Stimulated activated CD4-positive, alpha-beta T cell treated with anti-CD3 and anti-CD28 coated beads, Interleukin-1b, Interleukin-23, amount 100 ng/mL, for 48 hours (primary cell): Measurements from ENCODE around the gene CD81.
"Not testable (repeated sequence)": the region's sequence is repeated elsewhere in the genome, so short reads cannot be mapped to it uniquely, and the experiment has no call there.

ENCODE experiments used
- DNase-seq: peaks from one replicate; pipeline ENCODE4 v3.0.0-alpha.2; 2020

Gene CD81

GRCh38 chr11:2357651-2358050 lies 19.5 kb upstream of the CD81 start:
- not testable (repeated sequence) for DNase-seq

- no peak for DNase-seq
Measured at GRCh38 chr11:2358754-2359442, 18.2 kb upstream of the CD81 start.

GRCh38 chr11:2359557-2359956 lies 17.6 kb upstream of the CD81 start:
- no peak for DNase-seq

GRCh38 chr11:2360081-2360642 lies 16.9 kb upstream of the CD81 start:
- no peak for DNase-seq

- DNase-seq, result no peak
Measured at GRCh38 chr11:2361565-2361964, 15.5 kb upstream of the CD81 start.

- DNase-seq, result no peak
Measured at GRCh38 chr11:2362414-2362813, 14.7 kb upstream of the CD81 start.

- DNase-seq, result no peak
Measured at GRCh38 chr11:2363130-2363529, 14.0 kb upstream of the CD81 start.

- no peak for DNase-seq
Measured at GRCh38 chr11:2363577-2364370, 13.3 kb upstream of the CD81 start.

GRCh38 chr11:2364386-2364785 lies 12.7 kb upstream of the CD81 start:
- DNase-seq, result not testable (repeated sequence)

- no peak for DNase-seq
Measured at GRCh38 chr11:2365571-2366210, 11.4 kb upstream of the CD81 start.

- DNase-seq, result no peak
Measured at GRCh38 chr11:2366276-2366675, 10.8 kb upstream of the CD81 start.

- no peak for DNase-seq
Measured at GRCh38 chr11:2366733-2367132, 10.4 kb upstream of the CD81 start.

GRCh38 chr11:2367266-2368160 lies 9.6 kb upstream of the CD81 start:
- DNase-seq, result no peak

- DNase-seq, result no peak
Measured at GRCh38 chr11:2368178-2368850, 8.8 kb upstream of the CD81 start.

- DNase-seq, result no peak
Measured at GRCh38 chr11:2368851-2369180, 8.3 kb upstream of the CD81 start.

GRCh38 chr11:2369320-2369719 lies 7.8 kb upstream of the CD81 start:
- DNase-seq, result no peak

- no peak for DNase-seq
Measured at GRCh38 chr11:2369896-2370295, 7.2 kb upstream of the CD81 start.

- no peak for DNase-seq
Measured at GRCh38 chr11:2374456-2375201, 2.5 kb upstream of the CD81 start.

GRCh38 chr11:2375341-2375853 lies 1.7 kb upstream of the CD81 start:
- no peak for DNase-seq

- no peak for DNase-seq
Measured at GRCh38 chr11:2375964-2376551, 1.1 kb upstream of the CD81 start.
